ENCODE data around the gene DGUOK.
"Not testable (repeated sequence)": the region's sequence is repeated elsewhere in the genome, so short reads cannot be mapped to it uniquely, and the experiment has no call there.

- not testable (repeated sequence) for TF ChIP-seq POLR2A, SPI1, TAF1, POLR2AphosphoS5 (IDR thresholded peaks at IDR 0.05; ENCODE audit: low read depth, low read length)
These were observed 48.7 kb upstream of the DGUOK start for GRCh38 chr2:73877984-73878383.

Data from GM12891 (cell line).